Fibroblast of the aortic adventitia (primary cell): Measurements from ENCODE around the gene TAP1. TPM values are rescaled to one million over a fixed set of nuclear protein-coding genes. Genes with fewer than 3 reads are reported as not detected.

Experiments
- DNase-seq: peaks from one replicate; pipeline ENCODE4 v3.0.0-alpha.2; 2010; ENCODE audit warnings: low read depth
- H3K4me3 ChIP-seq: 2 replicates; pipeline ENCODE4 v1.5.1; 2011; ENCODE audit warnings: low read depth, mild to moderate bottlenecking, control low read depth, low read length, moderate library complexity
- total RNA-seq: library from RNA; depleted of rRNA; stranded (reverse); fragments of >200 nt; gene quantifications from 2 replicates; pipeline ENCODE4 v1.2.3, GENCODE V29; 2012; ENCODE audit warnings: low replicate concordance
- TF ChIP-seq, protein P1 (sequence below): IDR thresholded peaks from 2 replicates; pipeline ENCODE4 v1.5.1; 2011; ENCODE audit warnings: mild to moderate bottlenecking, low read length, control low read depth, inconsistent platforms; ENCODE audit not compliant: insufficient read depth

Gene TAP1, protein sequence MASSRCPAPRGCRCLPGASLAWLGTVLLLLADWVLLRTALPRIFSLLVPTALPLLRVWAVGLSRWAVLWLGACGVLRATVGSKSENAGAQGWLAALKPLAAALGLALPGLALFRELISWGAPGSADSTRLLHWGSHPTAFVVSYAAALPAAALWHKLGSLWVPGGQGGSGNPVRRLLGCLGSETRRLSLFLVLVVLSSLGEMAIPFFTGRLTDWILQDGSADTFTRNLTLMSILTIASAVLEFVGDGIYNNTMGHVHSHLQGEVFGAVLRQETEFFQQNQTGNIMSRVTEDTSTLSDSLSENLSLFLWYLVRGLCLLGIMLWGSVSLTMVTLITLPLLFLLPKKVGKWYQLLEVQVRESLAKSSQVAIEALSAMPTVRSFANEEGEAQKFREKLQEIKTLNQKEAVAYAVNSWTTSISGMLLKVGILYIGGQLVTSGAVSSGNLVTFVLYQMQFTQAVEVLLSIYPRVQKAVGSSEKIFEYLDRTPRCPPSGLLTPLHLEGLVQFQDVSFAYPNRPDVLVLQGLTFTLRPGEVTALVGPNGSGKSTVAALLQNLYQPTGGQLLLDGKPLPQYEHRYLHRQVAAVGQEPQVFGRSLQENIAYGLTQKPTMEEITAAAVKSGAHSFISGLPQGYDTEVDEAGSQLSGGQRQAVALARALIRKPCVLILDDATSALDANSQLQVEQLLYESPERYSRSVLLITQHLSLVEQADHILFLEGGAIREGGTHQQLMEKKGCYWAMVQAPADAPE
- total RNA-seq: 11.9 and 25.2 TPM in 2 replicates

DNA sequence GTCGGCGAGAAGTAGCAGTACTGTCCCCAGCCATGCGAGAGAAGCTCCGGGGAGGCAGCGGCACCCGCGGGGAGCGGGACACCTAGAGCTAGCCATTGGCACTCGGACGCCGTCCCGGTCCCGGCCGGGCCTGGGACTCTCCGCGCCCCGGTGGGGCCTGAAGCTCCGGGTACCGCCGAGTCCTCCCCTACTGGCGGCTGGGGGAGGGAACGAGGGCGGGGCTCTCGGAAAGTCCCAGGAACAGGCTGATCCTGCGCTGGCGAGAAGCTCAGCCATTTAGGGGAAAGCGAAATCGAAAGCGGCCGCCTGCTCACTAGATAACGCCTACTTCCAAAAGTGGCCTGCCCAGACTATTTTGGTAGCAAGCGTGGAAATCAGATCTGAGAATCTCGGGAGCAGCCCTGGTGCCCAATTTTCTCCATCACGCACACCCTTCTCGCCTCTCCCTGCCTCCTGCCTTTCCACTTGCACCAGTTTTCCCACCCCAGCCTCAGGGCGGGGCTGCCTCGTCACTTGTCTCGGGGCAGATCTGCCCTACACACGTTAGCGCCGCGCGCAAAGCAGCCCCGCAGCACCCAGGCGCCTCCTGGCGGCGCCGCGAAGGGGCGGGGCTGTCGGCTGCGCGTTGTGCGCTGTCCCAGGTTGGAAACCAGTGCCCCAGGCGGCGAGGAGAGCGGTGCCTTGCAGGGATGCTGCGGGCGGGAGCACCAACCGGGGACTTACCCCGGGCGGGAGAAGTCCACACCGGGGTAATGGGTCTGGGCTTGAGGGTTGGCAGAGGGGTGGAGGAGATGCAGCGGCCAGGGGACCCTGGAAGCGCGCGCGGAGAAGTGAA lies at the start of gene TAP1, which contains the start of gene PSMB9:
TAP1 (minus strand) TSS at position 164 of the 835 bp plus-strand sequence; CDS start at position 96, 68 bp downstream.
PSMB9 (plus strand) TSS at position 652 of the 835 bp plus-strand sequence; CDS start at position 690, 38 bp downstream.
- peak; percentile 93 for DNase-seq
- peak within 1 kb of the TSS; percentile 93 for H3K4me3 ChIP-seq
- TF ChIP-seq, protein P1, sequence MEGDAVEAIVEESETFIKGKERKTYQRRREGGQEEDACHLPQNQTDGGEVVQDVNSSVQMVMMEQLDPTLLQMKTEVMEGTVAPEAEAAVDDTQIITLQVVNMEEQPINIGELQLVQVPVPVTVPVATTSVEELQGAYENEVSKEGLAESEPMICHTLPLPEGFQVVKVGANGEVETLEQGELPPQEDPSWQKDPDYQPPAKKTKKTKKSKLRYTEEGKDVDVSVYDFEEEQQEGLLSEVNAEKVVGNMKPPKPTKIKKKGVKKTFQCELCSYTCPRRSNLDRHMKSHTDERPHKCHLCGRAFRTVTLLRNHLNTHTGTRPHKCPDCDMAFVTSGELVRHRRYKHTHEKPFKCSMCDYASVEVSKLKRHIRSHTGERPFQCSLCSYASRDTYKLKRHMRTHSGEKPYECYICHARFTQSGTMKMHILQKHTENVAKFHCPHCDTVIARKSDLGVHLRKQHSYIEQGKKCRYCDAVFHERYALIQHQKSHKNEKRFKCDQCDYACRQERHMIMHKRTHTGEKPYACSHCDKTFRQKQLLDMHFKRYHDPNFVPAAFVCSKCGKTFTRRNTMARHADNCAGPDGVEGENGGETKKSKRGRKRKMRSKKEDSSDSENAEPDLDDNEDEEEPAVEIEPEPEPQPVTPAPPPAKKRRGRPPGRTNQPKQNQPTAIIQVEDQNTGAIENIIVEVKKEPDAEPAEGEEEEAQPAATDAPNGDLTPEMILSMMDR: peak; percentile 57

DNA sequence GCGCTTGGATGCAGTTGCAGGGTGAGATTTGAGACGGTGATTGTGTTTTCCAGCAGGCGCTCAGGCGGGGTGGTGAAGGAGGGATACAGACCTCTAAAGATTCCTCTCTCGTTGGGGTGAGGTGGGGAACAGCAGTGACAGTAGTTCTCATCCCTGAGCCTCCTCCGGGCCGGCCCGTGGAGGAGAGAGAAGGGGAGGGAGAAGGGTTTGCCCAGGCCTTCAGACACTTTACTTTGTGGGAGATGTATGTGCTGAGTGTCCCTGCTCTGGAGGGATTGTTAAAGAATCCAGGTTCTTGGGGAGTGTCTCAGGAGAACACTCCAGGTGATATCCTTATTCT lies 41.5 kb upstream of the TAP1 start:
- TF ChIP-seq, protein P1: no peak
- peak overlapping the region; percentile 73 for H3K4me3 ChIP-seq
- no peak for DNase-seq

DNA sequence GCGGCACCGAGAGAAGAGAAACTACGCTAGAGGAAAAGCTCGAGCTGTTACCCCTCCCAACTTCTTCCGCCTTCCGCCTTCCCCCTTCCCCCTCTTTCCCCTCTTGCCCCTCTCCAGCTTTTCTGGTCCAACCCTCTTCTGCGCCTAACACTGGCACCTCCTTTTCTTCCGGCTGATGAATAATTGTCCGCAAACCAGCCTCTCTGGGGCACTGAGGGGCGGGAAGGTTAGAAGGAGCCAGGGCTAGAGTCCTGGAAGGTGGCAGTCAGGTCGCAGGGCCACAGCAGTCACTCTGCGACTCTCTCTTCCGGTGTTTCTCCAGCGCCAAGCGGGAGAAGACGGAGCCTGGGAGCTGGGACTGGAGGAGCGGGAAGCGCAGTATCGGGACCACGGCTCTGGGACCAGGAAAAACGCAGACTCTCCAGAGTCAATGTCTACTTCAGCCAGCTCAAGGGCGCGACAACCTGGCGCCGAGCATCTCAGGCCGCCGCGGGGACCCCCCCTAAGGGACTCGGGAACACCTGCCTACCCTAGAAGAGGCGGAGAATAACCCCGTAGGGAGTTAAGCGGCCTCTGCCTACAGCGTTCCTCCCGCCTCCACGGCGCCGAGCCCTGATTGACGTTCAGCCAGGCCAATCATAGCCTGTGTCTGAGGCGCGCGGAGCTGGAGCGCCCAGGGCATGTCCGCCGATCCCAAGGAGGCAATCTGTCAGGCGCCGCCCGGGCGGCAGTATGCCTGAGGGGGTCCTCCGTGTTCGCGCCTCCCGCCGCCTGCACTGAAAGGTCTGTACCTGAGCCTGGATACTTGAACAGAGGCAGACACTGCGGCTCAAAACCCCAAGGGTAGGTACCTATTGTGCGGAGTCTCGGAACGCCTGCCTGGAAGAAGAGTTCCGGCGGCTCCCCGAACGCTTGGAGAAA lies 40.8 kb upstream of the TAP1 start:
- peak; percentile 91 for DNase-seq
- H3K4me3 ChIP-seq: peak overlapping the region; percentile 73
- TF ChIP-seq, protein P1: no peak

DNA sequence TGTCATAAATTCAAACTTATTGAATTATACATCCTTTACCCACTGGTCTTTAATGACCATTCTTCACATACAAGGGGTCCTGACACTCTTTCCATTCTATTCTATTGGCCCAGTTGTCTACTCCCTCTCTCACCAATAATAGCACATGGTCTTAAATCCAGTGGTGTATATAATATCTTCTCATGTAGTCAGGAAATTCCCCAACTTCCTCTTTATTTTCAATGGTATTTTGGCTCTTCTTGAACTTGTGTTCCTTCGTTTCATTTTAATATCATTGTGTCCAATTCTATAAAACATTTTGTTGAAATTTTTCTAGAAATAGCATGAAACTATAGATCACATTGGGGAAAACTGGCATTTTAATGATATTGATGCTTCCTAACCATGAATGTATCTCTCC lies 37.3 kb upstream of the TAP1 start:
- TF ChIP-seq, protein P1: no peak

DNA sequence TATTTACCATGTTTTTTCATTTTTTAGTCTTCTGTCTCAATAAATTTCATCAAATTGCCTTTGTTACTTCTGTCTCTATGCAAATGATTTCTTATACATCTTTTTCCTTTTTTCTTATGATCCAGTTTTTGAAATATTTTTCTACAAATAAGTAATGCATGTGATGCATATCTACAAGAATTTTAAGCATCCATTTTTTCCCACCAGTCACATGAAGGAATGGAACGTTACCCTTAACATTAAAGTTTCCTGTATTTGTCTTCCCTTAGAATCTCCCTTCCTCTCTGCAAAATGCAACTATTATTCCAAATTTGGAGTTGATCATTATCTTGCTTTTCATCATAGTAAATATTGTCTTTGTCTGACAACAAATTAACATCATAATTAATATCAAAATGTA lies 36.0 kb upstream of the TAP1 start:
- H3K4me3 ChIP-seq: no peak overlapping the region
- TF ChIP-seq, protein P1: no peak
- DNase-seq: no peak

More for the DNA sequence above, 37.3 kb upstream of the TAP1 start:
- DNase-seq: no peak
- no peak overlapping the region for H3K4me3 ChIP-seq

DNA sequence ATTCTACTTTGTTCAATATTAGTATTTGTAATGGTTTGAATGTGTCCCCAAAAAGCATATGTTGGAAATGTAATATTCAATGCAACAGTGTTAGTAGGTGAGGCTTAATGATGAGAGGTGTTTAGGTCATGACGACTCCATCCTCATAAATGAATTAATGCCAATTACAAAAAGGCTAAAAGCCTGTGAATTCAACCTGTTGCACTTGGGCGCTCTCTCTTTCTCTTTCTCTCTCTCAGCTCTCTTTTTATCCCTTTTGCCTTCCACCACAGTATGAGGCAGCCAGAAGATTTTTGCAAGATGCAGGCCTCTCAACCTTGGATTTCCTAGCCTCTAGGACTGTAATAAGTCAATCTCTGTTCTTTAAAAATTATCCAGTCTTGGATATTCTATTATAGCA lies 35.1 kb upstream of the TAP1 start:
- H3K4me3 ChIP-seq: no peak overlapping the region
- DNase-seq: no peak
- TF ChIP-seq, protein P1: no peak
